ENCODE data around the gene DMWD. TPM values are rescaled to one million over a fixed set of nuclear protein-coding genes. Genes with fewer than 3 reads are reported as not detected.
A peak's percentile ranks its signal among the peaks of the same experiment; 100 is the strongest.

Gene DMWD
- total and polyA plus RNA-seq, 2 of the 13 experiments (the other 11 are each of a cell fraction or from before 2014, with no cell fraction given): 10.3 to 14.9 TPM

DNA sequence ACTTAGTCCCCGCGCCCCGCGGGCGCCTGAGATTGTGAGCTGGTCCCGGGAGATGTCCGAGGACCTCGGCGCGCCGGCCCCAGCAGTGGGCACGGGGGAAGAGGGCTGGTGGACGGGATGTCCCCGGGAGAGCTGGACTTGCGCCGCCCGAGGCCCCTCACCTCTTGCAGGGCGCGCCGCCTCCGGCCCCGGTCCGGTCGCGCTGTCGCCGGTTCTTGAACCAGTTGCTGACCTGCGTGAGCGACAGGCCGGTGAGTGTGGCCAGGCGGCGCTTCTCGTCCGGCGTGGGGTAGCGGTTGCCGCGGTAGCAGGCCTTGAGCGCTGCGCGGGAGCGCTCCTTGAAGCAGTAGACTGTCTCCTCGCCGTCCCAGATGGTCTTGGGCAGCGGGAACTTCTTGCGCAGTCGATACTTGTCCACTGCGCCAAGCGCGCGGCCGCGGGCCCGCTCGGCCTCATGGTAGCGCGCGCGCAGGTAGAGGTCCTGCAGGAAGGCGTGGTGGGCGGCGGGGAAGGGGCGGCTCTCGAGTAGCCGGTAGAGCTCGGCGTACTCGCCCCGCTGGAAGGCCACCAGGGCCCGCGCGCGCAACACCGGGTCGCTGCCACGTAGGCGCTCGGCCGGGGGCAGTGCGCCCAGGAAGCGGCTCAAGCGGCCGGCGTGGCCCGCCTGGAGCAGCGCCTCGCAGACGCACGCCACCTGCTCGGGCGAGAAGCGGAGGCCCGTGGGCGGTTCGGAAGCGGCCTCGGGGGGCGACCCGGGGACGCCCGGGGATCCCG is 24.6 kb downstream of the DMWD start (continued):
- TF ChIP-seq, protein P1, sequence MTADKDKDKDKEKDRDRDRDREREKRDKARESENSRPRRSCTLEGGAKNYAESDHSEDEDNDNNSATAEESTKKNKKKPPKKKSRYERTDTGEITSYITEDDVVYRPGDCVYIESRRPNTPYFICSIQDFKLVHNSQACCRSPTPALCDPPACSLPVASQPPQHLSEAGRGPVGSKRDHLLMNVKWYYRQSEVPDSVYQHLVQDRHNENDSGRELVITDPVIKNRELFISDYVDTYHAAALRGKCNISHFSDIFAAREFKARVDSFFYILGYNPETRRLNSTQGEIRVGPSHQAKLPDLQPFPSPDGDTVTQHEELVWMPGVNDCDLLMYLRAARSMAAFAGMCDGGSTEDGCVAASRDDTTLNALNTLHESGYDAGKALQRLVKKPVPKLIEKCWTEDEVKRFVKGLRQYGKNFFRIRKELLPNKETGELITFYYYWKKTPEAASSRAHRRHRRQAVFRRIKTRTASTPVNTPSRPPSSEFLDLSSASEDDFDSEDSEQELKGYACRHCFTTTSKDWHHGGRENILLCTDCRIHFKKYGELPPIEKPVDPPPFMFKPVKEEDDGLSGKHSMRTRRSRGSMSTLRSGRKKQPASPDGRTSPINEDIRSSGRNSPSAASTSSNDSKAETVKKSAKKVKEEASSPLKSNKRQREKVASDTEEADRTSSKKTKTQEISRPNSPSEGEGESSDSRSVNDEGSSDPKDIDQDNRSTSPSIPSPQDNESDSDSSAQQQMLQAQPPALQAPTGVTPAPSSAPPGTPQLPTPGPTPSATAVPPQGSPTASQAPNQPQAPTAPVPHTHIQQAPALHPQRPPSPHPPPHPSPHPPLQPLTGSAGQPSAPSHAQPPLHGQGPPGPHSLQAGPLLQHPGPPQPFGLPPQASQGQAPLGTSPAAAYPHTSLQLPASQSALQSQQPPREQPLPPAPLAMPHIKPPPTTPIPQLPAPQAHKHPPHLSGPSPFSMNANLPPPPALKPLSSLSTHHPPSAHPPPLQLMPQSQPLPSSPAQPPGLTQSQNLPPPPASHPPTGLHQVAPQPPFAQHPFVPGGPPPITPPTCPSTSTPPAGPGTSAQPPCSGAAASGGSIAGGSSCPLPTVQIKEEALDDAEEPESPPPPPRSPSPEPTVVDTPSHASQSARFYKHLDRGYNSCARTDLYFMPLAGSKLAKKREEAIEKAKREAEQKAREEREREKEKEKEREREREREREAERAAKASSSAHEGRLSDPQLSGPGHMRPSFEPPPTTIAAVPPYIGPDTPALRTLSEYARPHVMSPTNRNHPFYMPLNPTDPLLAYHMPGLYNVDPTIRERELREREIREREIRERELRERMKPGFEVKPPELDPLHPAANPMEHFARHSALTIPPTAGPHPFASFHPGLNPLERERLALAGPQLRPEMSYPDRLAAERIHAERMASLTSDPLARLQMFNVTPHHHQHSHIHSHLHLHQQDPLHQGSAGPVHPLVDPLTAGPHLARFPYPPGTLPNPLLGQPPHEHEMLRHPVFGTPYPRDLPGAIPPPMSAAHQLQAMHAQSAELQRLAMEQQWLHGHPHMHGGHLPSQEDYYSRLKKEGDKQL (CRISPR knock-in tag; IDR thresholded peaks at IDR 0.05; ENCODE audit: low read depth): no peak
- TF ChIP-seq TSC22D2 (CRISPR knock-in tag; IDR thresholded peaks at IDR 0.05; ENCODE audit: borderline replicate concordance) (peak; percentile 38; the same call in 1 of the 2 replicates), ZSCAN25 (CRISPR knock-in tag; IDR thresholded peaks at IDR 0.05) (no peak), TOPORS (CRISPR knock-in tag; IDR thresholded peaks at IDR 0.05) (no peak), ATRX (CRISPR knock-in tag; IDR thresholded peaks at IDR 0.05; ENCODE audit: borderline replicate concordance) (no peak), PITX1 (CRISPR knock-in tag; IDR thresholded peaks at IDR 0.05) (peak; percentile 76), ZMYM2 (CRISPR knock-in tag; IDR thresholded peaks at IDR 0.05) (no peak), SOX6 (IDR thresholded peaks at IDR 0.05) (no peak), SOX6 (CRISPR knock-in tag; IDR thresholded peaks at IDR 0.05) (no peak), ZEB1 (IDR thresholded peaks at IDR 0.05; ENCODE audit: insufficient replicate concordance, low read depth) (no peak)
- TF ChIP-seq, protein P2, sequence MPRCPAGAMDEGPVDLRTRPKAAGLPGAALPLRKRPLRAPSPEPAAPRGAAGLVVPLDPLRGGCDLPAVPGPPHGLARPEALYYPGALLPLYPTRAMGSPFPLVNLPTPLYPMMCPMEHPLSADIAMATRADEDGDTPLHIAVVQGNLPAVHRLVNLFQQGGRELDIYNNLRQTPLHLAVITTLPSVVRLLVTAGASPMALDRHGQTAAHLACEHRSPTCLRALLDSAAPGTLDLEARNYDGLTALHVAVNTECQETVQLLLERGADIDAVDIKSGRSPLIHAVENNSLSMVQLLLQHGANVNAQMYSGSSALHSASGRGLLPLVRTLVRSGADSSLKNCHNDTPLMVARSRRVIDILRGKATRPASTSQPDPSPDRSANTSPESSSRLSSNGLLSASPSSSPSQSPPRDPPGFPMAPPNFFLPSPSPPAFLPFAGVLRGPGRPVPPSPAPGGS (CRISPR knock-in tag; IDR thresholded peaks at IDR 0.05): no peak
- TF ChIP-seq, protein P3, sequence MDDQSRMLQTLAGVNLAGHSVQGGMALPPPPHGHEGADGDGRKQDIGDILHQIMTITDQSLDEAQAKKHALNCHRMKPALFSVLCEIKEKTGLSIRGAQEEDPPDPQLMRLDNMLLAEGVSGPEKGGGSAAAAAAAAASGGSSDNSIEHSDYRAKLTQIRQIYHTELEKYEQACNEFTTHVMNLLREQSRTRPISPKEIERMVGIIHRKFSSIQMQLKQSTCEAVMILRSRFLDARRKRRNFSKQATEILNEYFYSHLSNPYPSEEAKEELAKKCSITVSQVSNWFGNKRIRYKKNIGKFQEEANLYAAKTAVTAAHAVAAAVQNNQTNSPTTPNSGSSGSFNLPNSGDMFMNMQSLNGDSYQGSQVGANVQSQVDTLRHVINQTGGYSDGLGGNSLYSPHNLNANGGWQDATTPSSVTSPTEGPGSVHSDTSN (CRISPR knock-in tag; IDR thresholded peaks at IDR 0.05; ENCODE audit: borderline replicate concordance): no peak
- TF ChIP-seq, protein P4, sequence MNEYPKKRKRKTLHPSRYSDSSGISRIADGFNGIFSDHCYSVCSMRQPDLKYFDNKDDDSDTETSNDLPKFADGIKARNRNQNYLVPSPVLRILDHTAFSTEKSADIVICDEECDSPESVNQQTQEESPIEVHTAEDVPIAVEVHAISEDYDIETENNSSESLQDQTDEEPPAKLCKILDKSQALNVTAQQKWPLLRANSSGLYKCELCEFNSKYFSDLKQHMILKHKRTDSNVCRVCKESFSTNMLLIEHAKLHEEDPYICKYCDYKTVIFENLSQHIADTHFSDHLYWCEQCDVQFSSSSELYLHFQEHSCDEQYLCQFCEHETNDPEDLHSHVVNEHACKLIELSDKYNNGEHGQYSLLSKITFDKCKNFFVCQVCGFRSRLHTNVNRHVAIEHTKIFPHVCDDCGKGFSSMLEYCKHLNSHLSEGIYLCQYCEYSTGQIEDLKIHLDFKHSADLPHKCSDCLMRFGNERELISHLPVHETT (CRISPR knock-in tag; conservative IDR thresholded peaks at IDR 0.05): peak; percentile 60; the same call in 1 of the 2 replicates
- TF ChIP-seq, protein P5, sequence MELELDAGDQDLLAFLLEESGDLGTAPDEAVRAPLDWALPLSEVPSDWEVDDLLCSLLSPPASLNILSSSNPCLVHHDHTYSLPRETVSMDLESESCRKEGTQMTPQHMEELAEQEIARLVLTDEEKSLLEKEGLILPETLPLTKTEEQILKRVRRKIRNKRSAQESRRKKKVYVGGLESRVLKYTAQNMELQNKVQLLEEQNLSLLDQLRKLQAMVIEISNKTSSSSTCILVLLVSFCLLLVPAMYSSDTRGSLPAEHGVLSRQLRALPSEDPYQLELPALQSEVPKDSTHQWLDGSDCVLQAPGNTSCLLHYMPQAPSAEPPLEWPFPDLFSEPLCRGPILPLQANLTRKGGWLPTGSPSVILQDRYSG (CRISPR knock-in tag; IDR thresholded peaks at IDR 0.05): peak; percentile 71; the same call in 1 of the 2 replicates
- TF ChIP-seq, protein P6, sequence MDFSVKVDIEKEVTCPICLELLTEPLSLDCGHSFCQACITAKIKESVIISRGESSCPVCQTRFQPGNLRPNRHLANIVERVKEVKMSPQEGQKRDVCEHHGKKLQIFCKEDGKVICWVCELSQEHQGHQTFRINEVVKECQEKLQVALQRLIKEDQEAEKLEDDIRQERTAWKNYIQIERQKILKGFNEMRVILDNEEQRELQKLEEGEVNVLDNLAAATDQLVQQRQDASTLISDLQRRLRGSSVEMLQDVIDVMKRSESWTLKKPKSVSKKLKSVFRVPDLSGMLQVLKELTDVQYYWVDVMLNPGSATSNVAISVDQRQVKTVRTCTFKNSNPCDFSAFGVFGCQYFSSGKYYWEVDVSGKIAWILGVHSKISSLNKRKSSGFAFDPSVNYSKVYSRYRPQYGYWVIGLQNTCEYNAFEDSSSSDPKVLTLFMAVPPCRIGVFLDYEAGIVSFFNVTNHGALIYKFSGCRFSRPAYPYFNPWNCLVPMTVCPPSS (IDR thresholded peaks at IDR 0.05): no peak
- TF ChIP-seq, protein P7, sequence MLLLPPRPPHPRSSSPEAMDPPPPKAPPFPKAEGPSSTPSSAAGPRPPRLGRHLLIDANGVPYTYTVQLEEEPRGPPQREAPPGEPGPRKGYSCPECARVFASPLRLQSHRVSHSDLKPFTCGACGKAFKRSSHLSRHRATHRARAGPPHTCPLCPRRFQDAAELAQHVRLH (CRISPR knock-in tag; IDR thresholded peaks at IDR 0.05; ENCODE audit: borderline replicate concordance, low read depth): 0 out of 2 replicates have a peak, but pooled peaks have one; percentile 8
